ENCODE results near the gene CLRN2. TPM values are rescaled to one million over a fixed set of nuclear protein-coding genes. Genes with fewer than 3 reads are reported as not detected.

CLRN2 gene
- total RNA-seq, 2 experiments from 2014 or later: not detected

DNA sequence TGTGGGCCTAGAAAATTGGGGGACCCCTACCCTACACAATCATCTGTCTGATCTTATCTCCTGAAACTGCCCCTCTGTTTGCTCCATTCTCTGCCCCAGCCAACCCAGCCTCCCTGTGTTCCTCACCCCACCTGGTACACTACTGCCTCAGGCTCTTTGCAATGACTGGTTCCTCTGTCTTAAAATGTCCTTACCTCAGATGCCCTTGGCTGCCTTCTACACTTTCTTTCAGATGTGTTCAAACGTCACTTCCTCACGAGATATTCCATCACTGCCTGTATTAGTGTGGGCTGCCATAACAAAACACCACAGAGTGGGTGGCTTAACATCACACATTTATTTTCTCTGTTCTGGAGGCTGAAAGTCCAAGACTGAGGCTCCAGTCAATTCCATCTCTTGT, 32.2 kb upstream of the CLRN2 start:
- intact Hi-C loops (cut with micrococcal nuclease; ENCODE audit: unreplicated experiment): no loop called here
- no peak for DNase-seq (ENCODE audit: low spot score)
- ChIA-PET POLR2A (no interaction called here), CTCF (ENCODE audit: unreplicated experiment) (no interaction called here)
- Histone ChIP-seq H3K79me2 (ENCODE audit: insufficient read depth, low read depth, low read length) (no peaks in the 10 kb centered on the region), H3K9me2 (ENCODE audit: insufficient read depth, low read length) (no peaks in the 10 kb centered on the region), H3K36me3 (ENCODE audit: insufficient read depth, low read length) (peaks cover 4% of the 10 kb centered on the region; the same call in 1 of the 2 replicates), H3K4me1 (ENCODE audit: insufficient read depth, low read length, poor library complexity, severe bottlenecking) (no peaks in the 10 kb centered on the region), H3K27ac (ENCODE audit: low read depth, low read length, poor library complexity, severe bottlenecking) (no peak overlapping the region), H3K4me2 (ENCODE audit: low read length) (no peak overlapping the region), H4K20me1 (ENCODE audit: insufficient read depth, low read length) (no peaks in the 10 kb centered on the region), H2AFZ (ENCODE audit: low read length) (no peak overlapping the region), H3K4me3 (ENCODE audit: low read depth, low read length, poor library complexity, severe bottlenecking) (no peak overlapping the region), H3K9me3 (ENCODE audit: low read length) (no peaks in the 10 kb centered on the region)
- TF ChIP-seq CTCF (conservative IDR thresholded peaks at IDR 0.05; ENCODE audit: low read length) (no peak), EZH2phosphoT487 (IDR thresholded peaks at IDR 0.05; ENCODE audit: borderline replicate concordance, low read depth, low read length) (no peak)
- no TSS peak for BruUV-seq (replicated peaks)

DNA sequence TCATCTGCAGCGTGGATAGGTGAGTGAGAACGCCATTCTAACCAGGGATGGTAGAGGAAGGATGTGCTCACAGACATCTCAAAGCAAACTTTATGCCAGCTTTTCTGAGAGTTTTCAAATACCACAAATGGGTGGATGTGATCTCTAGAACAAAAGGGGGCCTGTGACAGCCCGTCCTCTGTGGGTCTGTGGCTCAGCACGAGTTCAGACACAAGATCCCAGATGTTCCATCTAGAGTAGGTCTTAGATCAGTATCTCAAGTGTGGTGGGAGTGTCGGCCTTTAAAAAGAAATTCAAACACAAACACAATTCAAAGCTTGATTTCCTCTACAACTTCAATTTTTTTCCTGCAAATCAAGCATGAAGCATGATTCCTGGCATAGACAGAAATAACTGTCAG, 25.8 kb upstream of the CLRN2 start:
- Histone ChIP-seq H3K4me2 (ENCODE audit: low read length) (no peak overlapping the region), H4K20me1 (ENCODE audit: insufficient read depth, low read length) (no peaks in the 10 kb centered on the region), H3K27ac (ENCODE audit: low read depth, low read length, poor library complexity, severe bottlenecking) (no peak overlapping the region), H3K9me3 (ENCODE audit: low read length) (no peaks in the 10 kb centered on the region), H3K9me2 (ENCODE audit: insufficient read depth, low read length) (no peaks in the 10 kb centered on the region), H3K79me2 (ENCODE audit: insufficient read depth, low read depth, low read length) (no peaks in the 10 kb centered on the region), H3K4me1 (ENCODE audit: insufficient read depth, low read length, poor library complexity, severe bottlenecking) (no peaks in the 10 kb centered on the region), H2AFZ (ENCODE audit: low read length) (no peak overlapping the region), H3K4me3 (ENCODE audit: low read depth, low read length, poor library complexity, severe bottlenecking) (no peak overlapping the region), H3K36me3 (ENCODE audit: insufficient read depth, low read length) (peaks cover 4% of the 10 kb centered on the region; the same call in 1 of the 2 replicates)
- intact Hi-C loops (cut with micrococcal nuclease; ENCODE audit: unreplicated experiment): no loop called here
- POLR2A ChIA-PET: no interaction called here
- CTCF ChIA-PET (ENCODE audit: unreplicated experiment): no interaction called here
- no peak for TF ChIP-seq CTCF (conservative IDR thresholded peaks at IDR 0.05; ENCODE audit: low read length)
- TF ChIP-seq EZH2phosphoT487 (IDR thresholded peaks at IDR 0.05; ENCODE audit: borderline replicate concordance, low read depth, low read length): no peak
- DNase-seq (ENCODE audit: low spot score): no peak
- no TSS peak for BruUV-seq (replicated peaks)

- no peaks in the 10 kb centered on the region for H3K4me1 ChIP-seq (ENCODE audit: insufficient read depth, low read length, poor library complexity, severe bottlenecking)
- H3K9me2 ChIP-seq (ENCODE audit: insufficient read depth, low read length): no peaks in the 10 kb centered on the region
- no peak for DNase-seq (ENCODE audit: low spot score)
- H3K4me2 ChIP-seq (ENCODE audit: low read length): no peak overlapping the region
- H3K4me3 ChIP-seq (ENCODE audit: low read depth, low read length, poor library complexity, severe bottlenecking): no peak overlapping the region
- H3K79me2 ChIP-seq (ENCODE audit: insufficient read depth, low read depth, low read length): no peaks in the 10 kb centered on the region
- H3K36me3 ChIP-seq (ENCODE audit: insufficient read depth, low read length): peaks cover 4% of the 10 kb centered on the region; the same call in 1 of the 2 replicates
- BruUV-seq (replicated peaks): no TSS peak
- intact Hi-C loops (cut with micrococcal nuclease; ENCODE audit: unreplicated experiment): no loop called here
- TF ChIP-seq EZH2phosphoT487 (IDR thresholded peaks at IDR 0.05; ENCODE audit: borderline replicate concordance, low read depth, low read length) (no peak), CTCF (conservative IDR thresholded peaks at IDR 0.05; ENCODE audit: low read length) (no peak)
- H3K27ac ChIP-seq (ENCODE audit: low read depth, low read length, poor library complexity, severe bottlenecking): no peak overlapping the region
- no peaks in the 10 kb centered on the region for H3K9me3 ChIP-seq (ENCODE audit: low read length)
- no peaks in the 10 kb centered on the region for H4K20me1 ChIP-seq (ENCODE audit: insufficient read depth, low read length)
- H2AFZ ChIP-seq (ENCODE audit: low read length): no peak overlapping the region
- POLR2A ChIA-PET: no interaction called here
- CTCF ChIA-PET (ENCODE audit: unreplicated experiment): no interaction called here
These were observed 25.2 kb upstream of the CLRN2 start for GRCh38 chr4:17489721-17490120.
